OCI-LY3 (cell line): ENCODE measurements around the gene CLEC9A.

ENCODE experiments used
- H2AFZ ChIP-seq: fragments of 200-600, 300-600 bp; shearing (Covaris generic); 2 replicates; pipeline ENCODE4 v1.6.0; 2014; ENCODE audit warnings: antibody characterized with exemption, low read depth, low read length
- H3K27ac ChIP-seq: fragments of 200-600, 300-600 bp; sonication (generic); 2 replicates; pipeline ENCODE4 v1.5.1; 2014; ENCODE audit warnings: mild to moderate bottlenecking, low read length, moderate library complexity, mixed read lengths
- H3K27me3 ChIP-seq: fragments of 200-600, 300-600 bp; sonication (generic); 2 replicates; pipeline ENCODE4 v1.6.1; 2014; ENCODE audit warnings: low read depth, low read length, mixed read lengths
- H3K36me3 ChIP-seq: fragments of 200-600, 300-600 bp; sonication (generic); replicated peaks from 2 replicates; pipeline ENCODE3; 2014; ENCODE audit warnings: low read depth, low read length, mixed read lengths
- H3K4me1 ChIP-seq: fragments of 300-600, 200-600 bp; sonication (generic); 2 replicates; pipeline ENCODE4 v1.6.1; 2014; ENCODE audit warnings: low read length, mixed read lengths
- H3K4me2 ChIP-seq: fragments of 200-600, 300-600 bp; sonication (generic); 2 replicates; pipeline ENCODE4 v1.6.1; 2014; ENCODE audit warnings: low read length, mixed read lengths
- H3K4me3 ChIP-seq: fragments of 300-600, 200-600 bp; sonication (generic); 2 replicates; pipeline ENCODE4 v1.5.1; 2014; ENCODE audit warnings: antibody characterized with exemption, mild to moderate bottlenecking, low read length, moderate library complexity
- H3K79me2 ChIP-seq: fragments of 300-600, 200-600 bp; shearing (Covaris generic); 2 replicates; pipeline ENCODE4 v1.6.1; 2014; ENCODE audit warnings: mild to moderate bottlenecking, low read length, mixed read lengths
- H3K9ac ChIP-seq: fragments of 300-600, 200-600 bp; shearing (Covaris generic); 2 replicates; pipeline ENCODE4 v1.6.0; 2014; ENCODE audit warnings: mild to moderate bottlenecking, low read length, moderate library complexity
- H3K9me3 ChIP-seq: fragments of 200-600, 300-600 bp; shearing (Covaris generic); 2 replicates; pipeline ENCODE4 v1.6.1; 2014; ENCODE audit warnings: low read length, mixed read lengths; ENCODE audit not compliant: insufficient read depth
- H4K20me1 ChIP-seq: fragments of 200-600, 300-600 bp; sonication (generic); 2 replicates; pipeline ENCODE4 v1.6.1; 2016; ENCODE audit warnings: low read length, mixed read lengths; ENCODE audit not compliant: insufficient read depth
- CTCF ChIP-seq: fragments of 200-600, 300-600 bp; sonication (generic); IDR thresholded peaks from 2 replicates; pipeline ENCODE4 v1.5.1; 2014; ENCODE audit warnings: antibody characterized with exemption, low read length, low read depth
- EZH2phosphoT487 ChIP-seq: fragments of 200-600 bp; shearing (Covaris generic); IDR thresholded peaks from 2 replicates; pipeline ENCODE4 v1.6.1; 2018; ENCODE audit warnings: antibody characterized with exemption, mixed run types, low read depth

The CLEC9A gene

GRCh38 chr12:10086387-10086786 lies 55.9 kb downstream of the CLEC9A start:
- 0 out of 2 replicates have a peak, but pooled peaks cover 7% of the 10 kb centered on the region for H3K9me3 ChIP-seq
- H3K9ac ChIP-seq: no peak overlapping the region
- no peak overlapping the region for H3K4me3 ChIP-seq
- no peaks in the 10 kb centered on the region for H3K79me2 ChIP-seq
- peaks cover 6% of the 10 kb centered on the region for H3K36me3 ChIP-seq
- no peaks in the 10 kb centered on the region for H4K20me1 ChIP-seq
- H3K4me1 ChIP-seq: peaks cover 42% of the 10 kb centered on the region
- TF ChIP-seq CTCF: no peak
- no peak for TF ChIP-seq EZH2phosphoT487
- no peak overlapping the region for H2AFZ ChIP-seq
- no peak overlapping the region for H3K4me2 ChIP-seq
- no peak overlapping the region for H3K27ac ChIP-seq
- H3K27me3 ChIP-seq: no peaks in the 10 kb centered on the region

GRCh38 chr12:10088031-10088430 lies 57.5 kb downstream of the CLEC9A start:
- H3K4me1 ChIP-seq: peaks cover 39% of the 10 kb centered on the region
- peak overlapping the region; percentile 89; the same call in 1 of the 2 replicates for H3K4me2 ChIP-seq
- no peak overlapping the region; the same call in 1 of the 2 replicates for H3K27ac ChIP-seq
- no peak overlapping the region for H3K9ac ChIP-seq
- H3K36me3 ChIP-seq: peaks cover 6% of the 10 kb centered on the region
- no peaks in the 10 kb centered on the region for H3K27me3 ChIP-seq
- no peak overlapping the region for H3K4me3 ChIP-seq
- H2AFZ ChIP-seq: no peak overlapping the region
- TF ChIP-seq EZH2phosphoT487: no peak
- TF ChIP-seq CTCF: no peak
- 0 out of 2 replicates have a peak, but pooled peaks cover 5% of the 10 kb centered on the region for H3K9me3 ChIP-seq
- H3K79me2 ChIP-seq: no peaks in the 10 kb centered on the region
- H4K20me1 ChIP-seq: no peaks in the 10 kb centered on the region

- no peaks in the 10 kb centered on the region for H3K9me3 ChIP-seq
- H3K4me3 ChIP-seq: peak overlapping the region; percentile 68
- peaks cover 3% of the 10 kb centered on the region for H3K36me3 ChIP-seq
- no peaks in the 10 kb centered on the region for H4K20me1 ChIP-seq
- peak overlapping the region; percentile 89 for H3K4me2 ChIP-seq
- peaks cover 51% of the 10 kb centered on the region for H3K4me1 ChIP-seq
- TF ChIP-seq EZH2phosphoT487 (no peak), CTCF (no peak)
- H3K27ac ChIP-seq: peak overlapping the region; percentile 61
- peak overlapping the region; percentile 24 for H3K9ac ChIP-seq
- H2AFZ ChIP-seq: peak overlapping the region; percentile 65; the same call in 1 of the 2 replicates
- no peaks in the 10 kb centered on the region for H3K27me3 ChIP-seq
- no peaks in the 10 kb centered on the region for H3K79me2 ChIP-seq
Observed at GRCh38 chr12:10088955-10089900, 58.7 kb downstream of the CLEC9A start.

- H3K36me3 ChIP-seq: no peaks in the 10 kb centered on the region
- H3K4me1 ChIP-seq: peaks cover 53% of the 10 kb centered on the region
Observed at GRCh38 chr12:10094646-10095395, 64.3 kb downstream of the CLEC9A start.

More at GRCh38 chr12:10094646-10095395, 64.3 kb downstream of the CLEC9A start:
- Histone ChIP-seq H3K27ac (peak overlapping the region; percentile 78), H3K4me3 (peak overlapping the region; percentile 30), H3K4me2 (peak overlapping the region; percentile 69), H3K9me3 (no peaks in the 10 kb centered on the region), H3K9ac (no peak overlapping the region), H3K27me3 (no peaks in the 10 kb centered on the region), H4K20me1 (no peaks in the 10 kb centered on the region), H3K79me2 (no peaks in the 10 kb centered on the region), H2AFZ (no peak overlapping the region)
- TF ChIP-seq CTCF (no peak), EZH2phosphoT487 (no peak)
